ENCODE results near the gene C1QTNF1.

The C1QTNF1 gene

GRCh38 chr17:78979780-78980623, 44.0 kb upstream of the C1QTNF1 start, which contains the start of gene LGALS3BP:
LGALS3BP (minus strand) TSS chr17:78979923; CDS start chr17:78977191, 2,732 bp downstream.
- Histone ChIP-seq H3K27me3 (ENCODE audit: insufficient read depth, insufficient read length) (no peaks in the 10 kb centered on the region), H3K4me1 (ENCODE audit: insufficient read depth, insufficient read length) (peaks cover 43% of the 10 kb centered on the region), H3K9me3 (ENCODE audit: insufficient read depth, low read length) (no peaks in the 10 kb centered on the region), H3K36me3 (ENCODE audit: insufficient read depth, insufficient read length, low read length) (peaks cover 12% of the 10 kb centered on the region), H3K9ac (ENCODE audit: insufficient read length, low read depth) (peak within 1 kb of the TSS; percentile 70), H3K4me3 (ENCODE audit: insufficient read length, low read depth) (peak within 1 kb of the TSS; percentile 30)
- no peak for DNase-seq (ENCODE audit: low read depth, low spot score)
- TF ChIP-seq ZNF274 (IDR thresholded peaks at IDR 0.05; ENCODE audit: low read depth, low read length): no peak
- TF ChIP-seq SUZ12 (IDR thresholded peaks at IDR 0.05; ENCODE audit: extremely low read depth, insufficient read depth, insufficient read length): no peak
- TF ChIP-seq YY1 (IDR thresholded peaks at IDR 0.05; ENCODE audit: insufficient read depth, insufficient read length): no peak

GRCh38 chr17:78980624-78980972, 43.4 kb upstream of the C1QTNF1 start:
- H3K9ac ChIP-seq (ENCODE audit: insufficient read length, low read depth): peak overlapping the region; percentile 70
- H3K4me1 ChIP-seq (ENCODE audit: insufficient read depth, insufficient read length): peaks cover 41% of the 10 kb centered on the region
- H3K9me3 ChIP-seq (ENCODE audit: insufficient read depth, low read length): no peaks in the 10 kb centered on the region
- peaks cover 12% of the 10 kb centered on the region for H3K36me3 ChIP-seq (ENCODE audit: insufficient read depth, insufficient read length, low read length)
- no peak for DNase-seq (ENCODE audit: low read depth, low spot score)
- H3K27me3 ChIP-seq (ENCODE audit: insufficient read depth, insufficient read length): no peaks in the 10 kb centered on the region
- TF ChIP-seq ZNF274 (IDR thresholded peaks at IDR 0.05; ENCODE audit: low read depth, low read length): no peak
- TF ChIP-seq SUZ12 (IDR thresholded peaks at IDR 0.05; ENCODE audit: extremely low read depth, insufficient read depth, insufficient read length): no peak
- H3K4me3 ChIP-seq (ENCODE audit: insufficient read length, low read depth): no peak overlapping the region

DNA sequence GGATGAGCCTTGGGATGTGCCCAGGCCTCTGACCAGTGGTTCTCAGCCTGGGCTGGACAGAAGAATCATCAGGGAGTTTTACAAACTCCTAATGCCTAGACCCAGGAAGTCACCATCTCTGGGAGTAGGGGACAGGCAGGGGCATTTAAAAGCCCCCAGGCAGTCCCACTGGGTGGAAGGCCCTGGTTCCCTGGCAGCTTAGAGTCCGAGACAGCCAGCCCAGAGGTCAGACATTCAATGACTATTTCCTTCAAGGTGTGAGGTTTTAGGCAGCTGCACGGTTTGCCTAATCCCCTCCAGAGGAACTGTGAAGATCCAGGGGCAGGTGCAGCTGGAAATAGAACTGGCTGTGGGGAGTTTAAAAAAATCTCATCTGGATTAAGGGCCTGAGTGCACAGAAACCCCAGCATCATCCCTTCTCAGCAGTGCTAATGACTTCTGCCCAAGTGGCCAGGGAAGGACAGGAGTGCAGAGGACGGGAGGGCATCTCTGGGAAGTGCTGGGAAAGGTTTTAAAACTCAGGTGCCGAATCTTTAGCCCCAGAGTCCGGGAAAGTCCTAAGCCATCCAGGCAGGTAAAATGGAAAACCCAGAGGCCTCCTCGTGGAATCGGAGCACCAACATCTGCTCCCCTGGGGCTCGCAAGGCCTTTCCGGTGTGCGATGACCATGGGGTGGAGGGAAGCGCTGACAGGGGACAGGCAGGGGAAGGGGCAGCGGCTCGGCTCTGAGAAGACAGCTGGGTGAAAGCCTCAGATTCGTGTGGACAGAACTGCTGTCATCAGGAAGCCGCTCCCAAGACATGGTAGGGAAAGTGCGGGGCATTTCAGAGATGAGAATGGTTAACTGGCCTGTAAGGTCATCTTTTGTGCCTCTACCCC, 42.7 kb upstream of the C1QTNF1 start:
- no peak for DNase-seq (ENCODE audit: low read depth, low spot score)
- H3K4me1 ChIP-seq (ENCODE audit: insufficient read depth, insufficient read length): peaks cover 35% of the 10 kb centered on the region
- H3K9ac ChIP-seq (ENCODE audit: insufficient read length, low read depth): no peak overlapping the region
- no peak for TF ChIP-seq SUZ12 (IDR thresholded peaks at IDR 0.05; ENCODE audit: extremely low read depth, insufficient read depth, insufficient read length)
- no peak for TF ChIP-seq YY1 (IDR thresholded peaks at IDR 0.05; ENCODE audit: insufficient read depth, insufficient read length)
- no peak for TF ChIP-seq ZNF274 (IDR thresholded peaks at IDR 0.05; ENCODE audit: low read depth, low read length)
- peaks cover 7% of the 10 kb centered on the region for H3K36me3 ChIP-seq (ENCODE audit: insufficient read depth, insufficient read length, low read length)
- no peaks in the 10 kb centered on the region for H3K27me3 ChIP-seq (ENCODE audit: insufficient read depth, insufficient read length)
- no peaks in the 10 kb centered on the region for H3K9me3 ChIP-seq (ENCODE audit: insufficient read depth, low read length)
- no peak overlapping the region for H3K4me3 ChIP-seq (ENCODE audit: insufficient read length, low read depth)

DNA sequence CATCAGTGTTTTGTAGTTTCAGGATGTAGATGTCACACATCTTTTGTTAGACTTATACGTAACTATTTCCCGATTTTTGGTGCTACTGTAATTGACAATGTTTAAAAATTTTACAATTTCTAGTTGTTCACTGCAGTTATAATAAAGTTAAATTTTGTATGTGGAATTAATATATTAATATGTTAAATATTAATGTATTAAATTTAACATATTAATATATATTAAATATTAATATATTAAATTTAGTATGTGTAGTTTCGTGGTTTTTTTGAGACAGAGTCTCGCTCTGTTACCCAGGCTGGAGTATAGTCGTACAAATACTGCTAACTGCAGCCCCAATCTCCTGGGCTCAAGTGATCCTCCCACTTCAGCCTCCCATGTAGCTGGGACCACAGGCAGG, 38.6 kb upstream of the C1QTNF1 start:
- Histone ChIP-seq H3K9ac (ENCODE audit: insufficient read length, low read depth) (no peak overlapping the region), H3K36me3 (ENCODE audit: insufficient read depth, insufficient read length, low read length) (peaks cover 7% of the 10 kb centered on the region), H3K4me3 (ENCODE audit: insufficient read length, low read depth) (no peak overlapping the region), H3K4me1 (ENCODE audit: insufficient read depth, insufficient read length) (peaks cover 8% of the 10 kb centered on the region), H3K9me3 (ENCODE audit: insufficient read depth, low read length) (no peaks in the 10 kb centered on the region), H3K27me3 (ENCODE audit: insufficient read depth, insufficient read length) (no peaks in the 10 kb centered on the region)
- TF ChIP-seq ZNF274 (IDR thresholded peaks at IDR 0.05; ENCODE audit: low read depth, low read length) (no peak), YY1 (IDR thresholded peaks at IDR 0.05; ENCODE audit: insufficient read depth, insufficient read length) (no peak), SUZ12 (IDR thresholded peaks at IDR 0.05; ENCODE audit: extremely low read depth, insufficient read depth, insufficient read length) (no peak)
- no peak for DNase-seq (ENCODE audit: low read depth, low spot score)

DNA sequence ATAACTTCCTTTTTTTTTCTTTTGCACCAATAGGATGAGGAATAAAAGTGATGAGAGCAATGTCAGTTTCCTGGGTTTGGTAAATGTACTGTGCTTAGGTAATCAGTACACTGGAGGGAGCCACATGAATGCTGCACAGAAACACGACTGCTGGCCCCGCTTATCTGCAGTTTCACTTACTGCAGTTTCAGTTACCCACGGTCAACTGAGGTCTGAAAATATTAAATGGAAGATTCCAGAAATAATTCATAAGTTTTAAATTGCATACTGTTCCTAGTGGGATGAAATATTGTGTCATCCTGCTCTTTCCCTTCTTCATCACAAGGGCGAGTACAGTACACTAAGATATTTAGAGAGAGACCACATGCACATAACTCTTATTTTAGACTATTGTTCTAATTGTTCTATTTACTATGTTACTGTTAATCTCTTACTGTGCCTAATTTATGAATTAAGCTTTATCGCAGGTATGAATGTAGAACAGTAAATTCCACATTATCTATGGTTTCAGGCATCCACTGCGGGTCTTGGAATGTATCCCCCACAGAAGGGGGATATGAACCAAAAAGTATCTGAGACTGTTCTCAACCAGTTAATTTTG, 37.8 kb upstream of the C1QTNF1 start:
- TF ChIP-seq ZNF274 (IDR thresholded peaks at IDR 0.05; ENCODE audit: low read depth, low read length) (no peak), YY1 (IDR thresholded peaks at IDR 0.05; ENCODE audit: insufficient read depth, insufficient read length) (no peak), SUZ12 (IDR thresholded peaks at IDR 0.05; ENCODE audit: extremely low read depth, insufficient read depth, insufficient read length) (no peak)
- Histone ChIP-seq H3K4me1 (ENCODE audit: insufficient read depth, insufficient read length) (peaks cover under 1% of the 10 kb centered on the region), H3K36me3 (ENCODE audit: insufficient read depth, insufficient read length, low read length) (peaks cover 15% of the 10 kb centered on the region), H3K27me3 (ENCODE audit: insufficient read depth, insufficient read length) (no peaks in the 10 kb centered on the region), H3K9ac (ENCODE audit: insufficient read length, low read depth) (no peak overlapping the region), H3K9me3 (ENCODE audit: insufficient read depth, low read length) (no peaks in the 10 kb centered on the region), H3K4me3 (ENCODE audit: insufficient read length, low read depth) (no peak overlapping the region)
- DNase-seq (ENCODE audit: low read depth, low spot score): no peak

- H3K4me3 ChIP-seq (ENCODE audit: insufficient read length, low read depth): no peak overlapping the region
- H3K27me3 ChIP-seq (ENCODE audit: insufficient read depth, insufficient read length): no peaks in the 10 kb centered on the region
- H3K4me1 ChIP-seq (ENCODE audit: insufficient read depth, insufficient read length): no peaks in the 10 kb centered on the region
- H3K9me3 ChIP-seq (ENCODE audit: insufficient read depth, low read length): no peaks in the 10 kb centered on the region
- TF ChIP-seq SUZ12 (IDR thresholded peaks at IDR 0.05; ENCODE audit: extremely low read depth, insufficient read depth, insufficient read length): no peak
- TF ChIP-seq ZNF274 (IDR thresholded peaks at IDR 0.05; ENCODE audit: low read depth, low read length): no peak
- TF ChIP-seq YY1 (IDR thresholded peaks at IDR 0.05; ENCODE audit: insufficient read depth, insufficient read length): no peak
- H3K9ac ChIP-seq (ENCODE audit: insufficient read length, low read depth): peak overlapping the region; percentile 33
- no peak for DNase-seq (ENCODE audit: low read depth, low spot score)
- peaks cover 21% of the 10 kb centered on the region for H3K36me3 ChIP-seq (ENCODE audit: insufficient read depth, insufficient read length, low read length)
Observed at GRCh38 chr17:78986649-78987328, 37.2 kb upstream of the C1QTNF1 start.

Data from NT2/D1 (cell line).